22Rv1 (cell line): ENCODE measurements around the gene GALNS.

Experiments
- H3K27ac ChIP-seq: fragments of 450-650 bp; 2 replicates; pipeline ENCODE4 v1.5.1; 2017
- CTCF ChIP-seq: fragments of 450-650 bp; IDR thresholded peaks from 2 replicates; pipeline ENCODE4 v1.5.1; 2017; ENCODE audit warnings: mild to moderate bottlenecking
- ZFX ChIP-seq: fragments of 450-650 bp; IDR thresholded peaks from 2 replicates; pipeline ENCODE4 v1.6.1; 2017; ENCODE audit warnings: antibody characterized with exemption, borderline replicate concordance

Gene GALNS

DNA sequence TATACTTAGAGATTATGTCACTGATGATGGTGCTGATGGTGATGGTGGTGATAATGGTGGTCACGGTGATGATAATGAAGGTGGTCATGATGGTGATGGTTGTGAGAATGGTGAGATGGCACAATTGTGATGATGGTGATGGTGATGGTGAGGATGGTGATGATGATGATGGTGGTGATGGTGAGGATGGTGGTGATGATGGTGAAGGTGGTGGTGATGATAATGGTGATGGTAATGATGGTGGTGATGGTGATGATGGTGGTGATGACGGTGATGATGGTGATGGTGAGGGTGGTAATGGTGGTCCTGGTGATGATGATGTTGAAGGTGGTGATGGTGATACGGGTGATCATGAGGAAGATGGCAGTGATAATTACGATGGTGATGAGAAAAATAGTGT, 58.7 kb downstream of the GALNS start:
- H3K27ac ChIP-seq: no peak overlapping the region
- no peak for TF ChIP-seq ZFX
- TF ChIP-seq CTCF: no peak

GRCh38 chr16:88796278-88796677, 60.5 kb downstream of the GALNS start:
- TF ChIP-seq ZFX: no peak
- no peak for TF ChIP-seq CTCF
- H3K27ac ChIP-seq: no peak overlapping the region

DNA sequence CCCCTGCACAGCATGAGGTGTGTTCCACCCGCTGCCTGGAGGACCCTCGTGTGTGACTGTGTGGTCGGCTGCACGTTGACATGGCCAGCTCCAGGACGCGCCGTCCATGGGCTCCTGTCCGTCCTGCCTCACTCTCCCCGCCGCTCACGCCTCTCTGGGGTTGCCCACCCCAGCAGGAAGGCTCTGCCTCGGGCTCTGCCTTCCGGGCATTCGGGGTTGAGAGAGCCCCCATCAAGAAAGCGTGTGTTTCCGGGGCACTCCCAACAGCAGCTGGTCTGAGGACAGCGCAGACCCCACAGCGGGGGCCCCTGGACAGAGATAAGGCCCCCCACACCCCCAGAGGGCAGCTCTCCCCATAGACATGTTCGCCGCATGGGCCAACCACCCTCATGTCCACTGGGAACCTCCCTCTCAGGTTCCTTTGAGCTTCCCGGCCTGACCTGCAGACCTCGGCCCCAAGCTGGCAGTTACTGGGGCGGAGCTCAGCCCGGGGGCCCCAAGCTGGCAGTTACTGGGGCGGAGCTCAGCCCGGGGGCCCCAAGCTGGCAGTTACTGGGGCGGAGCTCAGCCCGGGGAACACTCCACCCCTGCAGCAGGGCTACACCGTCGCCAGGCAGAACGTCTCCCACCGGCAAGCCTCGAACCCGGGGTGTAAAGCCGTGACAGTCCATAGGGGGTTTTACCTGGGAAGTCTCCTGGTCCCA, 63.3 kb downstream of the GALNS start:
- TF ChIP-seq CTCF (no peak), ZFX (no peak)
- no peak overlapping the region for H3K27ac ChIP-seq

DNA sequence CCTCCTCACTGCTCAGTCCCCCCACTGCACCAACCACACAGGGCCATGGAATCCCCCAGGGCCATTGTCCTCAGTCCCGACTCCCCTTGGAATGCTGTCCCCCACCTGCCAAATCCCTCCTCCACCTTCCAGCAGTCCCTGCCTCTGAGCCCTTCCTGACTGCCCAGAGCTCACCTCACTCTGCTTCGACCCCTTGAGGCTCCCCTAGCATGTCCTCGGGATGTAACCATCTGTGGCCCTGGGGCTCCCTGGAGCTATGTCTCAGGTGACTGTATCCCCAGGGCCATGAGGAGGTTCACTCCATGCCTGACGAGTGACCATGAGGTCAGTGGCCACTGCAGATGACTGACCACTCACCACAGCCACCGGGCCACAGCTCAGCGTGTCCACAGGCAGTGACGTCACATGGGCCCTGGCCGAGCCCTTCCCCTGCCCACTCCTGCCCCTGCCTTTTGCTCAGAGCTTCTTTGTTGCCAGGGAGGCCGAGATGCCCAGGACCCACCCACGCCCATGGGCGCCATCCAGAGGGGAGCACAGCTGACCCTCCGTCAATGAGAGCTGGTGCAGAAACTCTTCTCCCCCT, 64.0 kb downstream of the GALNS start:
- H3K27ac ChIP-seq: no peak overlapping the region
- TF ChIP-seq ZFX: no peak
- no peak for TF ChIP-seq CTCF

DNA sequence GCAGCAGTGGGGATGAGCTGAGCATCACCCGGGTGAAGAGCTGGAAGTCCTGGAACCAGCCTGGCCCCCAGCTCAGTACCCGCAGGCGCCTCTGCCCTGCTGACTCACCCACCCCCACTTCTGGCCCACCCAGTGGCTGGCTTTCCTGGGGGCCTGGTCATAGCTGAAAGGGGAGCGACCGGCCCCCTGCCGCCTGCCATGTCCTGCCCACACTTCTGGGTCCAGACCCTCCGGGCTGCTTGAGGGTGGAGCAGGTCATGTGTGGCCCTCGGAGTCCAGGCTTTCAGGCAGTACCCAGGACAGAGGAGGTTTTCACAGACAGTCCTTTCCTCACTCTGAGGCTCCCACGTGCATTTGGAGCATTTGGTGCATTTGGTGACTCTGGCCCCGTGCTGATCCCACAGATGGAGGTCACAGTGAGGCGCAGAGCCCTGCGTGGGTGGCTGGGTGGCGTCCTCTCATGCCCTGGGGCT, 64.6 kb downstream of the GALNS start:
- H3K27ac ChIP-seq: no peak overlapping the region
- TF ChIP-seq ZFX: no peak
- no peak for TF ChIP-seq CTCF

GRCh38 chr16:88790312-88791211, 66.2 kb downstream of the GALNS start:
- no peak overlapping the region for H3K27ac ChIP-seq
- TF ChIP-seq CTCF: no peak
- no peak for TF ChIP-seq ZFX
